ENCODE measurements around the gene HIP1R. TPM values are rescaled to one million over a fixed set of nuclear protein-coding genes. Genes with fewer than 3 reads are reported as not detected.
A peak's percentile ranks its signal among the peaks of the same experiment; 100 is the strongest.

The HIP1R gene
- total RNA-seq, 1 donor from 2014 or later, result 28.2 TPM

- Histone ChIP-seq H3K27me3 (ENCODE audit: low read depth) (no peaks in the 10 kb centered on the region), H3K4me3 (no peak overlapping the region), H3K36me3 (no peaks in the 10 kb centered on the region), H3K9me3 (no peaks in the 10 kb centered on the region), H3K27ac (no peak overlapping the region), H3K4me1 (no peaks in the 10 kb centered on the region)
- peak in 1 of 2 donors; percentile 39 for ATAC-seq
- TF ChIP-seq CTCF (IDR thresholded peaks at IDR 0.05), result no peak
- intact Hi-C loops (cut with DNase I), result no loop called here
- DNase-seq, result no peak
Observed at GRCh38 chr12:122909442-122910288, 74.4 kb downstream of the HIP1R start.

Other genes with a start within 250 kb of the HIP1R start
- 26.2 TPM for gene HCAR2, start 132.1 kb upstream of the HIP1R start, total RNA-seq
- gene HCAR3, start 118.6 kb upstream of the HIP1R start, total RNA-seq, result 6.9 TPM
- gene HCAR1, start 104.6 kb upstream of the HIP1R start, total RNA-seq, result 1.6 TPM
- 30.9 TPM for gene DENR, start 82.6 kb upstream of the HIP1R start, total RNA-seq
- gene CCDC62, start 60.9 kb upstream of the HIP1R start, total RNA-seq, result 0.44 TPM
- gene VPS37B, start 60.7 kb downstream of the HIP1R start, total RNA-seq, result 34.5 TPM
- 2.9 TPM for gene ABCB9, start 131.0 kb downstream of the HIP1R start, total RNA-seq
- 19.5 TPM for gene OGFOD2, start 139.8 kb downstream of the HIP1R start, total RNA-seq
- gene ARL6IP4, start 145.2 kb downstream of the HIP1R start, total RNA-seq, result 139 TPM

Data from lower lobe of right lung (tissue), 2 donors.